Measurements from ENCODE around the gene HTRA1.

- TF ChIP-seq POLR2AphosphoS5 (IDR thresholded peaks at IDR 0.05; ENCODE audit: low read depth, low read length): no peak
- no peak for TF ChIP-seq TAF1 (IDR thresholded peaks at IDR 0.05; ENCODE audit: borderline replicate concordance, insufficient read depth, low read length)
Measured at GRCh38 chr10:122490268-122490667, 28.9 kb downstream of the HTRA1 start.

All from PFSK-1 (cell line).